GM12878 (cell line): Measurements from ENCODE around the gene PHF11. TPM values are rescaled to one million over a fixed set of nuclear protein-coding genes. Genes with fewer than 3 reads are reported as not detected.
A peak's percentile ranks its signal among the peaks of the same experiment; 100 is the strongest.

Source experiments
- ATAC-seq: fragments of 200-7000 bp; cut with Tn5 transposase; 3 replicates; pipeline ENCODE4 v1.9.1; 2020; ENCODE audit warnings: mild to moderate bottlenecking, moderate library complexity
- BruUV-seq: library from RNA; stranded (reverse); fragments of 400-500 nt; replicated peaks from 2 replicates; lab custom pipeline; 2021; lab: Mats Ljungman, UMichigan
- CTCF ChIA-PET: fragments of 300-600 bp; sonication (Branson Sonifier 250); formaldehyde crosslinking; extraction: SDS; loops from one replicate; lab custom pipeline; 2021; ENCODE audit warnings: inconsistent platforms; lab: Yijun Ruan, JAX
- POLR2A ChIA-PET: fragments of 350-600 bp; formaldehyde crosslinking; extraction: SDS; loops from one replicate; lab custom pipeline; 2021; ENCODE audit warnings: inconsistent platforms; lab: Charles Lee
- RAD21 ChIA-PET: fragments of 300-600 bp; sonication (Branson Sonifier 250); formaldehyde crosslinking; loops from one replicate; lab custom pipeline; 2023; ENCODE audit warnings: antibody characterized with exemption; ENCODE audit not compliant: unreplicated experiment; lab: Charles Lee
- SMC1A ChIA-PET: fragments of 300-600 bp; sonication (Branson Sonifier 250); formaldehyde crosslinking; loops from one replicate; lab custom pipeline; 2023; ENCODE audit not compliant: unreplicated experiment, uncharacterized antibody; lab: Charles Lee
- DNase-seq: peaks from one replicate; pipeline ENCODE4 v3.0.0-alpha.2; 2011; ENCODE audit warnings: low read depth, low spot score
- FAIRE-seq: peaks from 3 replicates; lab custom pipeline; 2011; peaks lifted over from hg19 to GRCh38; lab: Jason Lieb, UNC
- H2AFZ ChIP-seq: 2 replicates; pipeline ENCODE4 v1.6.0; 2011; ENCODE audit warnings: low read depth, low read length, control low read depth; ENCODE audit not compliant: control insufficient read depth
- H3K27ac ChIP-seq: 2 replicates; pipeline ENCODE4 v1.5.1; 2011; ENCODE audit warnings: control low read depth; ENCODE audit not compliant: control insufficient read depth, insufficient read depth
- H3K27me3 ChIP-seq, 2 experiments: replicated peaks in 1 of 2; 2 replicates each; pipeline versions ENCODE4 v1.6.0 to v1.6.1; 2011; ENCODE audit warnings: low read length in 1 of 2; ENCODE audit not compliant: control insufficient read depth in 2 of 2, insufficient read depth in 2 of 2
- H3K36me3 ChIP-seq, 2 experiments: 2 replicates each; pipeline ENCODE4 v1.5.1; 2011; ENCODE audit warnings: low read length in 1 of 2; ENCODE audit not compliant: control insufficient read depth in 2 of 2, insufficient read depth in 2 of 2
- H3K4me1 ChIP-seq: 2 replicates; pipeline ENCODE4 v1.6.1; 2011; ENCODE audit warnings: mild to moderate bottlenecking, low read length, moderate library complexity, mixed read lengths; ENCODE audit not compliant: control insufficient read depth, insufficient read depth
- H3K4me2 ChIP-seq: 2 replicates; pipeline ENCODE4 v1.6.0; 2011; ENCODE audit warnings: control low read depth; ENCODE audit not compliant: control insufficient read depth, insufficient read depth
- H3K4me3 ChIP-seq: fragments of 200-600 bp; sonication (generic); 2 replicates; pipeline ENCODE4 v1.5.1; 2016
- H3K79me2 ChIP-seq: 2 replicates; pipeline ENCODE4 v1.6.0; 2011; ENCODE audit warnings: low read length; ENCODE audit not compliant: control insufficient read depth, insufficient read depth
- H3K9ac ChIP-seq: 2 replicates; pipeline ENCODE4 v1.8.0; 2011; ENCODE audit warnings: low read length, control low read depth, mixed read lengths; ENCODE audit not compliant: control insufficient read depth, insufficient read depth
- H3K9me3 ChIP-seq: replicated peaks from 3 replicates; pipeline ENCODE4 v1.5.1; 2011; ENCODE audit warnings: mild to moderate bottlenecking, low read length; ENCODE audit not compliant: control insufficient read depth, insufficient read depth
- H4K20me1 ChIP-seq: 2 replicates; pipeline ENCODE4 v1.6.0; 2011; ENCODE audit not compliant: control insufficient read depth, insufficient read depth
- ATF3 ChIP-seq: IDR thresholded peaks from 2 replicates; pipeline ENCODE4 v1.6.1; 2011; ENCODE audit warnings: low read depth, mild to moderate bottlenecking, low read length, moderate library complexity, borderline replicate concordance; ENCODE audit errors: extremely low read depth
- CBX5 ChIP-seq: sonication (generic); IDR thresholded peaks from 2 replicates; pipeline ENCODE4 v1.6.1; 2016; ENCODE audit warnings: low read depth, moderate library complexity, mild to moderate bottlenecking, inconsistent platforms
- EP300 ChIP-seq, 2 experiments: fragments of 150-350 bp in 1 of 2; IDR thresholded peaks; 2 replicates each; pipeline ENCODE4 v1.6.1; 2011 to 2012; ENCODE audit warnings: low read depth in 2 of 2, low read length in 2 of 2, borderline replicate concordance in 1 of 2, improper control_type of control experiment in 1 of 2, inconsistent platforms in 1 of 2; ENCODE audit not compliant: control insufficient read depth in 1 of 2
- KAT2A ChIP-seq: conservative IDR thresholded peaks from 2 replicates; pipeline ENCODE4 v1.6.1; 2011; ENCODE audit warnings: low read depth, low read length; ENCODE audit not compliant: control insufficient read depth
- POLR2AphosphoS5 ChIP-seq: IDR thresholded peaks from 2 replicates; pipeline ENCODE4 v1.6.1; 2011; ENCODE audit warnings: mild to moderate bottlenecking, low read length, inconsistent platforms
- RB1 ChIP-seq: fragments of 450-650 bp; formaldehyde crosslinking; IDR thresholded peaks from 2 replicates; pipeline ENCODE4 v1.6.1; 2017; ENCODE audit warnings: mild to moderate bottlenecking, borderline replicate concordance
- RELB ChIP-seq: fragments of 450-650 bp; IDR thresholded peaks from 2 replicates; pipeline ENCODE4 v1.6.1; 2017; ENCODE audit warnings: low read depth, mild to moderate bottlenecking, moderate library complexity
- SRF ChIP-seq, 2 experiments: IDR thresholded peaks; 2 replicates each; pipeline ENCODE4 v1.6.1; 2011; ENCODE audit warnings: low read depth in 2 of 2, low read length in 2 of 2, mild to moderate bottlenecking in 1 of 2, moderate library complexity in 1 of 2
- STAT3 ChIP-seq: IDR thresholded peaks from 2 replicates; pipeline ENCODE4 v1.6.1; 2011; ENCODE audit warnings: low read depth, low read length, improper control_type of control experiment
- TCF3 ChIP-seq: IDR thresholded peaks from 2 replicates; pipeline ENCODE4 v1.6.1; 2012; ENCODE audit warnings: low read depth, mild to moderate bottlenecking, low read length, borderline replicate concordance; ENCODE audit not compliant: insufficient read depth
- USF2 ChIP-seq: IDR thresholded peaks from 2 replicates; pipeline ENCODE4 v1.6.1; 2011; ENCODE audit warnings: low read depth, low read length, improper control_type of control experiment, borderline replicate concordance
- ZNF622 ChIP-seq: fragments of 450-650 bp; IDR thresholded peaks from 2 replicates; pipeline ENCODE4 v1.6.1; 2017; ENCODE audit warnings: mild to moderate bottlenecking, inconsistent platforms
- ZZZ3 ChIP-seq: IDR thresholded peaks from 2 replicates; pipeline ENCODE4 v1.6.1; 2011; ENCODE audit warnings: low read depth; ENCODE audit not compliant: control insufficient read depth, insufficient read length
- WGBS: methylation state at CpG from one replicate; pipeline ENCODE4 v1.1.6; 2016; ENCODE audit warnings: low lambda C conversion rate; ENCODE audit not compliant: insufficient replicate concordance, insufficient coverage; ENCODE audit errors: missing lambda C conversion rate; 5-methylcytosine and 5-hydroxymethylcytosine counted together
- in situ Hi-C: fragments of 300-500 bp; cut with MboI; formaldehyde crosslinking; loops from 9 replicates; pipeline ENCODE4 v1.14.3; 2018; ENCODE audit warnings: mixed read lengths
- intact Hi-C: fragments of 100-400 bp; cut with micrococcal nuclease; formaldehyde crosslinking; loops from one replicate; pipeline ENCODE4 v1.14.2; 2022; ENCODE audit not compliant: unreplicated experiment
- polyA plus RNA-seq, 11 experiments: library from polyadenylated mRNA; depleted of rRNA in 4 of 11; unstranded in 6 of 11; stranded (reverse) in 5 of 11; fragments of >200 nt; fragmentation: Nextera tagmentation in 4 of 11; fragmentation: Illumina TruSeq in 1 of 11; extraction: Ambion mirVana in 4 of 11; extraction: Trizol in 1 of 11; gene quantifications; 1 replicate in 1 of 11; 2 replicates in 10 of 11; pipeline versions ENCODE4 v1.2.1 to v1.2.3, GENCODE V29; 2011 to 2016; ENCODE audit warnings: inconsistent platforms in 2 of 11, missing spikeins in 2 of 11, low read depth in 1 of 11
- total RNA-seq, 4 experiments: library from RNA; depleted of rRNA in 3 of 4; stranded (reverse); fragments of >200 nt in 3 of 4; fragmentation: Illumina TruSeq in 1 of 4; extraction: Trizol in 1 of 4; gene quantifications; 2 replicates each; pipeline versions ENCODE4 v1.2.1 to v1.2.3, GENCODE V29; 2013 to 2021
- TF ChIP-seq, protein P1 (sequence below): fragments of 450-650 bp; IDR thresholded peaks from 2 replicates; pipeline ENCODE4 v1.6.1; 2014; ENCODE audit warnings: mild to moderate bottlenecking

Gene PHF11
- total and polyA plus RNA-seq, 10 of the 15 experiments (the other 5 are each of a cell fraction or from before 2014, with no cell fraction given): 16.9 to 77.3 (median 32.7) TPM

- H3K36me3 ChIP-seq: no peaks in the 10 kb centered on the region
- RAD21 ChIA-PET: interaction anchor here (1.2 kb wide), 1 partner anchor 9 kb away, joined by 3 read pairs; no protein-coding TSS in a partner anchor
- CTCF ChIA-PET: interaction anchor here (0.9 to 1.3 kb wide), 2 partner anchors 11 kb away, joined by 3 read pairs; no protein-coding TSS in a partner anchor
- H3K27me3 ChIP-seq: no peaks in the 10 kb centered on the region
- BruUV-seq: no TSS peak
- H4K20me1 ChIP-seq: no peaks in the 10 kb centered on the region
- 98% methylated on average over 2 of the region's 2 CpGs for WGBS
- TF ChIP-seq, protein P1, sequence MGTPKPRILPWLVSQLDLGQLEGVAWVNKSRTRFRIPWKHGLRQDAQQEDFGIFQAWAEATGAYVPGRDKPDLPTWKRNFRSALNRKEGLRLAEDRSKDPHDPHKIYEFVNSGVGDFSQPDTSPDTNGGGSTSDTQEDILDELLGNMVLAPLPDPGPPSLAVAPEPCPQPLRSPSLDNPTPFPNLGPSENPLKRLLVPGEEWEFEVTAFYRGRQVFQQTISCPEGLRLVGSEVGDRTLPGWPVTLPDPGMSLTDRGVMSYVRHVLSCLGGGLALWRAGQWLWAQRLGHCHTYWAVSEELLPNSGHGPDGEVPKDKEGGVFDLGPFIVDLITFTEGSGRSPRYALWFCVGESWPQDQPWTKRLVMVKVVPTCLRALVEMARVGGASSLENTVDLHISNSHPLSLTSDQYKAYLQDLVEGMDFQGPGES: no peak
- TF ChIP-seq SRF (IDR thresholded peaks at IDR 0.05; ENCODE audit: low read depth in 2 of 2, low read length in 2 of 2) (no peak), ATF3 (no peak), USF2 (no peak), EP300 (IDR thresholded peaks at IDR 0.05; ENCODE audit: borderline replicate concordance in 1 of 2, control insufficient read depth in 1 of 2, low read depth in 2 of 2, low read length in 2 of 2) (no peak), CBX5 (no peak), RB1 (no peak), STAT3 (no peak), ZZZ3 (no peak), POLR2AphosphoS5 (no peak), RELB (no peak), ZNF622 (no peak), KAT2A (no peak), TCF3 (no peak)
- H3K9me3 ChIP-seq: no peaks in the 10 kb centered on the region
- intact Hi-C loops: loop anchor here (10.0 kb wide), 2 partner anchors 236 to 336 kb away; no protein-coding TSS in a partner anchor
- H2AFZ ChIP-seq: no peak overlapping the region
- H3K4me3 ChIP-seq: peak overlapping the region; percentile 46; the same call in 1 of the 2 replicates
- H3K79me2 ChIP-seq: peaks cover 38% of the 10 kb centered on the region
- ATAC-seq: no peak
- H3K4me1 ChIP-seq: peaks cover under 1% of the 10 kb centered on the region; the same call in 1 of the 2 replicates
- no peak overlapping the region for H3K9ac ChIP-seq
- SMC1A ChIA-PET: no interaction called here
- H3K27ac ChIP-seq: no peak overlapping the region
- FAIRE-seq: no peak
- peak overlapping the region; percentile 17; the same call in 1 of the 2 replicates for H3K4me2 ChIP-seq
- no peak for DNase-seq
- in situ Hi-C loops: no loop called here
- POLR2A ChIA-PET: no interaction called here
These were observed 47.0 kb upstream of the PHF11 start for GRCh38 chr13:49448753-49449152.
